GM21825 (cell line): ENCODE results near the gene SRGAP3.

Experiments
- ATAC-seq: cut with Tn5 transposase; IDR thresholded peaks from one replicate; pipeline ENCODE4 v1.9.1; 2021; ENCODE audit warnings: mild to moderate bottlenecking, moderate library complexity; ENCODE audit not compliant: unreplicated experiment

The SRGAP3 gene

GRCh38 chr3:9030034-9030433 lies 219.4 kb downstream of the SRGAP3 start:
- no peak for ATAC-seq

DNA sequence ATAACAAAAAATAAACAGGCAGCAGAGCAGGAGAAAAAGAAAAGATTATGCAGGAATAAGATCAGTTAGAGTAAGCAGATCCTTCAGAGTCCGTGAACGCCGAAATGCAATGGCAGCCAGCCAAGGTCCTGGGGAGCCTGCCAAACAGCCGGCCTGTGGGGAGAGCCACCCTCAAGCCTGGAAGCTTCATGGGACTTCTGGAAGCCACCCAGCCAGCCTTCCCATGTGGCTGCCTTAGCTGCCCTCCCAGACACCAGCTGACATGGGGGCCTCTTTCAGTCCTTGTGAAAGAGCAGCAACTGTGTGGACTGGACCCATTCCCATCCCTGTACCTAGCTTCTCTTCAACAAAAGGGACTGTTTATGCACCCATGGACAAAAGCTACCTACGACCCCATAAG lies 221.3 kb downstream of the SRGAP3 start:
- ATAC-seq, result no peak

GRCh38 chr3:9026320-9027045 lies 223.0 kb downstream of the SRGAP3 start:
- ATAC-seq, result no peak

GRCh38 chr3:9024341-9024740 lies 225.1 kb downstream of the SRGAP3 start:
- no peak for ATAC-seq

- ATAC-seq, result no peak
These were observed 226.2 kb downstream of the SRGAP3 start for GRCh38 chr3:9023226-9023590.

DNA sequence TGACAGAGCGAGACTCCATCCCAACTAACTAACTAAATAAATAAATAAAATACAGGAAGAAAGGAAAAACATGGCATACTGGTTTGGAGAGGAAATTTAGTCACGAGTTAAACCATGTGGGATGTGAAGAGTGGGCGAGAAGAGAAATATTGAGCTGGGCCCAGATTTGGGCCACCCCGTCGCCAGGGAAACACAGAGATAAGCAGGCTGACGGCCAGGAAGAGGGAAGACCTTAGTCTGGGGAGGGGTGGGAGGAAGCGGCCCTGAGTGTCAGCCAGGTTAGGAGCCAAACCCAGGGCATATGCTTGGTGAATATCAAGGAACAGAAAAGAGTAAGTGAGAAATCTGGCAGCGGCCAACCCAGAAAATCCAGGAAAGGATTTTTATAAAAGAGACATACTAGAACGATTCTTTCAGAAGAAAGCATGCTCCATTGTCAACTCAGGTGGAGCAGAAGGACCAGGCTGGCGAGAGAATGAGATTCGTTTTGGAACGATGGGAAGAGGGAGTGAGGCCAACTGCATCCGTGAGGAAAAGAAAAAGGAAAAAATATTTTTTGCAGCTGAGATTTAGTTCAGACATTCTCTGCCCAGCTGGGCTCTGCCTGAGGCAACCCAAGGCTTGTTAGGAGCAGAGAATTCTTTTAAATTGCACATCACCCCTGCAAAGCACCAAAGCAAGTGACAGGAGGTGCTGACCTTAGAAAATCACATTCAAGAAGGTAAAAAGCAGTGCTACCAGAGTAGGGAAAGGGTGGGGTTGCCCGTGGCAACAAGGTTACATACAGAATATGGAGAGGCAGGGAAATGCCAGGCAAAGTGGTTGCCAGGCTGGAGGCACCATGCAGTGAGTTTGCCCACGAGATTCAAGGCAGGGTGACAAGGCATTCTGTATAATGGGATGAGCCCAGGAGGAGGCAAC lies 226.9 kb downstream of the SRGAP3 start:
- ATAC-seq, result no peak

DNA sequence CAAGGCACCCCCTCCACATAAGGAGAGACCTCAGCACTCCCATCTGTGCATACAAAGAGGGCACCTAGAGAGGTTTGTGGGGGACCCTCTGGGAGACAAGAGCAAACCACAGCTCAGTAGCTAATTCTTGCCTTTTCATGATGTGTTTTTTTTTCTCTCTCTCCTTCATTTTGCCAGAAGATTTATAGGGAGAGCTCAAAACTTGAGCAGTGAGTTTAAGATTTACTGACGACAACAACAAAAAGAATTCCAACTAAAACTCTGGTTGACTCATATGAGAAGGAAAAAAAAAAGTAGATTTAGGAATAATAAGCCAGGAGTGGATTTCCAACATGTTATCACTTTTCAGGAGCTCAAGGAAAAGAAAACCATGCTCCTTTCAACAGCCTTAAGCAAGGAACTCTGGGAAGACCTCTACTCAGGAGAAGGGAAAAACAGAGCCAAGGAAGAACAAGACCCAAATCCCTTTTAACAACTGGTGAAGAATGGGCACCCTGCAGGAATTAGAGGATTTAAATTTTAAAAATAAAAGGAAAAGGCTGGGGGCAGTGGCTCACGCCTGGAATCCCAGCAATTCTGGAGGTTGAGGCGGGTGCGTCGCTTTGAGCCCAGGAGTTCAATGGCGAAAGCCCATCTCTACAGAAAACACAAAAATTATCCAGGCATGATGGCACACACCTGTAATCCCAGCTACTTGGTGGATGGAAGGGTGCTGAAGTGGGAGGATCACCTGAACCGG lies 228.0 kb downstream of the SRGAP3 start:
- no peak for ATAC-seq

DNA sequence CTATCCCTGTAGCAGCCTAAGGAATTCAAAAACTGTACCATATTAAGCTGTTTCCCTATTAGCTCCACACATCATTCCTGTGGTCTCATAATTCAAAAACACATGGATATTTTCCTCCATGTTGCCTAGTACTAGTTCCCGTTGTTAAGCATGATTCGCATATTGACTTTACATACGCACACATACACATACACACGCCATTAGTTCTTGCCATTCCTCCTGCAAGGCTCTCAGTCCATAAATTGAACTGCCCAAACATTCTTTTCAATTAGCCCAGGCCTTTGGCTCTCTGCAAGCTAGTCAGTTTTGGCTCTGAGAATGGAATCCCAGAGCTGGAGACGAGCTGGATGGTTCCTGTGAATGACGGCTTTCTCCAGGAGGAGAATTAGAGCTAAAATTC lies 229.0 kb downstream of the SRGAP3 start:
- no peak for ATAC-seq

GRCh38 chr3:9019259-9019961 lies 230.0 kb downstream of the SRGAP3 start:
- ATAC-seq, result no peak

DNA sequence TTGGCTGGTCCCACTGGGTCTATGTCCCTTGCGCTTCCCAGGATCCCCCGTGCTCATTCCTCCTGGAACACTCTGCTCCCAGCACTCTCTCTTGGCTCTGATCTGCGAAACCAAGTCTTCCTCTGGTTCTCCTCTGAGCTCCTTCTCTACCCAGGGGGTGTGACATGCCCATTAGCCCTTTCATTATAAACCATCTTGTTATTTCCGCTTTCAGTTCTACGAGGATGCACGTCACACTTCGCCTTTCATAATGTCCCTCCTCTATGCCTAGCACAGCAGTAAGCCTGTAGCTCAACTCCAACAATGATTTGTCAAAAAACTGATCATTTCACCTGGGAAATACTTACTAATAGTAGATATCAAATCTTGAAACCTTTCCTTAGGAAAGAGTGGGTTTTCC lies 234.2 kb downstream of the SRGAP3 start:
- ATAC-seq, result no peak

DNA sequence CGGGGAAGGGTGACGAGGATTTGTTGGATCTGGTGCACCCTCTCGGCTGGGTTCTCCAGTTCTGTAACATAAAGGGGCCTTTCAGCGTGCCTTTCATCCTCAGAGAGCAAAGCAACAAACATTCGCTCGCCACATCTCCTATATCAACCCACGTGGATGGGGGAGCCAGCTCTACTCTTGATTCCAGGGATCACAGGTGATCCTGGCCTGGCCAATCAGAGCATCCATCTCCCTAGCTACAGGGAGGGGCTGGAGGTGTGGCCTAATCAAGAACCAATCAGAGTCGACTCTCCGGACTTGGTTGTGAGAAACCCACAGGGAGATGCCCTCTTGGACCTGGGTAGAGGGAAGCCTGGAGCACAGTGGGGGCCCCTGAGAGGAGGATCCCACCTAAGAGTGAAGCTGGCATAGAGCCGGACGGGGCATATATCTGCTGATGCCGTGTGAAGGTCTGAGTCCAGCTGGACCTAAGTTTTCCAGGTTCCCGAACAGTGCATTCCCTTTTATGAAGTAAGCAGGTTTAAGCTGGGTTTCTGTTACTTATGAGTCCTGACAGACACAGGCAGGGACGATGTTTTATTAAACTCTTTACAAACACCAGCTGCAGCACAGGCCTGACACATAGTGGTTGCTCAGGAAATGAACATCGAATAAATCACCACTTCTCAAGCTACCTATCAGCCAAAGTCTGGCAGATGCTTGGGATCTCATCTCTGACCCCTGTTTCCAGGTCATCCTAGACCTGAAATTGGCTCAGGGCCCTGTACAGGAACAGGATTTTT lies 235.5 kb downstream of the SRGAP3 start:
- no peak for ATAC-seq

DNA sequence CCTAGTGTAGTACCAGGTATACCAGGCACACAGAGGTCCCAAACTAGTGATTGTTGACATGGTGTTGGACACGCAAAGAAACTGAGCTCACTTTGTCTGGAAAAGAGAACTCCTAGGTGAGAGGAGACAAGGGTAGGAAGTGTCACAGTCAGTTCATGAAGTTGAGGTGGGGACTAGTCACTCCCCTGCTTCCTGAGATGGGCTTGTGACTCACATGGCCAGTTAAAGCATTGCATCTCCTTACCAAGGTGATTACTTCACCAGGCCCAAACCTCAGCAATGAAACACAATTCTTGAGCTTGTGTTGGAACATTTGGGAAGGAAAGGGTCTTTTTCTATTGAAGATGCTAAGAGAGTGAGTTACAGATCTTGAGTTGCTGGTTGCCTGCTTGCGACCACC lies 236.9 kb downstream of the SRGAP3 start:
- ATAC-seq, result no peak

DNA sequence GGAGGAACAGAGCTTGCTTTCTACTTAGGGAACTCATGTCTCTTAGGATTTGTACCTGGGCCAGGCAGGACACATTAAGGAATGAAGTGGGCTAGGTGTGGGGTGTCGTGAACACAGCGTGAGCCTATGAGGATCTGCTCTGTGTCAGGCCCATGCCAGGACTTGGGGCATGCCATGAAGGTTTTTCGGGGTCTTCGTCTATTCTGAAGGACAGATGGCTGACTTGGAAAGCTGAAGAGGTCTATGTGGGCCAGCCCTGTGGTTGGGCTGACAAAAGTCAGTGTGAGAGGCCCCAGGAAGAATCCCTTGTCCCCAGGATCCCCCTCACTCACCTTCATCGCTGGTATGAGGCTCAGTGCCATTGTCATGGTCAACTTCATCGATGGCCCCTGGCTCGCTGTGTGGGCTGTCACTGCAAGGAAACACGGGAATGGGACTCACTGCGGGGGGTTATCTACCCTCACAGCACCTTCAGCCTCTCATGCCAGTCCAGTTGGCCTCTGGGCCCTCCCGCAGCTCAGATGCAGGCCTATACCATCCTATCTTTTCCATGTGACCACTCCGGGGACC lies 239.4 kb downstream of the SRGAP3 start:
- ATAC-seq, result no peak

DNA sequence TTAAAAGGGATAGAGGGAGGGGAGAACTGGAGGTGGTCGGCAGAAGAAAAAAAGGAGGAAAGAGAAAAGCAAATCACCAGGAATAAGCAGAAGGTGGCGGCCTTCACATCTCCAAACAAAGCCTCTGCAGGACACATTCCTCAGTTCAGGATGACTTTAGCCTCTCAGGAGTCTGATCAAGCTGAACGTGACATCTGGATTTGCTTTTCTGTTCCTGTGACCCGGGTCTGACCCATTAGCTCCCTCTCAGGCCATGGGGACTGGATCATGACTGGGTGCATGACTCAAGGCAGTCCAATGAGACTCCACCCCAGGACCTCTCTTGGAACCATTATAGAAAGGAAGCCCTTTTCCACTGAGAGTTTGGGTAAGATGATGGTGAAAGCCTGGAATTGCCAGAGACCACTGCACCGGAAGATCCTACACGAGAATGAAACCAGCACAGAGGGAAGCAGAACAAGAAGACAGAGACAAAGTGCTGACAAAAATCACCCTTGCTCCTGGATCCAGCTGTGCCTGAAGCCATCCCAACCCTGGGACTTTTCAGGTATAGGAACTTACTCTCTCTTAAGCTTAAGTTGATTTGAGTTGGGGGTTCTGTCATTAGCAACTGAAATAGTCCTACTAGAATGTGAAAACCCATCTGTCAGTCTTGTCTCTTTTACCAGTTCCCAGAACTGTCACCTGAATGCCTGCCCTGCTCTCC lies 240.7 kb downstream of the SRGAP3 start:
- no peak for ATAC-seq

- no peak for ATAC-seq
These were observed 241.5 kb downstream of the SRGAP3 start for GRCh38 chr3:9007928-9008327.

DNA sequence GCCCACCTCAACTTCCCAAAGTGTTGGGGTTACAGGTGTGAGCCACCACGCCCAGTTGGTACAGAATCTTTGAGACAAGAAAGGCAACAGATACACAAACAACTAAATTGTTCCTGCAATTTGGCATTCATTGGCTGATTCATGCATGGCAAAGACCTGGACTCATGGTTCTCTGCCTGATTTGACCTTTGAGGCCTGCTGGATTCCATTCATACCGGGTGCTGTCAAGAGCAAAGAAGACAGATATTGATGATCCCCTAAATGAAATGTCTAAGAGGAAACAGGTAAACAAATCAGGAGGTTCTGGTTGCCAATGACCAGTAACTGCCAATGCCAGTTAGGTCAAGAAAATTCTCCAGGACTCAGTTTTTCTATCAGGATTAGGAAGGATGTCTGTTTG lies 242.2 kb downstream of the SRGAP3 start:
- ATAC-seq, result no peak

- ATAC-seq, result no peak
These were observed 249.4 kb downstream of the SRGAP3 start for GRCh38 chr3:9000041-9000440.

- no peak for ATAC-seq
These were observed 252.3 kb downstream of the SRGAP3 start for GRCh38 chr3:8997151-8997550.

DNA sequence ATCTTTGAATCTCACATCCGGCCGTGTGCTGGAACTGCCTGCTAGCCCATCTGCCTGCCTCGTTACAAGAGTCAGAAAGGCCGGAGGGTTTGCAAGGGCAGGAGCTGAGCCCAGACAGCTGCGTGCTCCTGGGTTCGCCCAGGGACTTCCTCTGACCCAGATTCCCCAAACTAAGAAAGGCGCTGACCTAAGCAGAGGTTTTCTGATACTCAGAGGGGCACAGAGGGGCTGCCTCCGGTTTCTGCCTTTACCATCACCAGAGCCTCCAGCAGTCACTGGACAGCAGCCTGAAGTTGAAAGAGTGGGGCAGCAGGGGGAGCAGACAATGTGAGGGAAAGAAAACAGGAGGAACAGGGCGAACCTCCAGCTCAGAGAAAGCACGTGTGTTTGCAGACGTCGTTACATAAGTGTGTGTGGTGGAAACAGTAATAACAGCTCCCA lies 252.7 kb downstream of the SRGAP3 start:
- ATAC-seq, result no peak
